Keratinocyte (primary cell): ENCODE measurements around the gene HACE1. TPM values are rescaled to one million over a fixed set of nuclear protein-coding genes. Genes with fewer than 3 reads are reported as not detected.

Experiments
- DNase-seq: peaks from one replicate; pipeline ENCODE4 v3.0.0-alpha.2; 2011; ENCODE audit warnings: low read depth, missing footprints, low spot score
- FAIRE-seq: peaks from 2 replicates; lab custom pipeline; 2011; peaks lifted over from hg19 to GRCh38; lab: Jason Lieb, UNC
- H2AFZ ChIP-seq: 2 replicates; pipeline ENCODE4 v1.6.0; 2012; ENCODE audit warnings: low read length, control low read depth, inconsistent platforms; ENCODE audit not compliant: control insufficient read depth
- H3K27ac ChIP-seq: 2 replicates; pipeline ENCODE4 v1.5.1; 2011; ENCODE audit warnings: low read length; ENCODE audit not compliant: control insufficient read depth, insufficient read depth
- H3K27me3 ChIP-seq: 3 replicates; pipeline ENCODE4 v1.6.0; 2011; ENCODE audit warnings: low read length; ENCODE audit not compliant: control insufficient read depth, insufficient read depth; ENCODE audit errors: extremely low read depth
- H3K36me3 ChIP-seq, 2 experiments: 2 replicates in 1 of 2; 3 replicates in 1 of 2; pipeline ENCODE4 v1.5.1; 2011; ENCODE audit warnings: low read length in 2 of 2, mild to moderate bottlenecking in 1 of 2; ENCODE audit not compliant: control insufficient read depth in 2 of 2, insufficient read depth in 2 of 2; ENCODE audit errors: extremely low read depth in 1 of 2
- H3K4me1 ChIP-seq: 3 replicates; pipeline ENCODE4 v1.5.1; 2011; ENCODE audit warnings: low read length; ENCODE audit not compliant: control insufficient read depth, insufficient read depth; ENCODE audit errors: extremely low read depth
- H3K4me2 ChIP-seq: 3 replicates; pipeline ENCODE4 v1.6.0; 2011; ENCODE audit warnings: low read depth, low read length; ENCODE audit not compliant: control insufficient read depth, insufficient read depth; ENCODE audit errors: extremely low read depth
- H3K4me3 ChIP-seq, 3 experiments: fragments of 200-600 bp in 1 of 3; sonication (generic) in 1 of 3; 2 replicates in 2 of 3; 3 replicates in 1 of 3; pipeline ENCODE4 v1.5.1; 2011 to 2016; ENCODE audit warnings: low read length in 3 of 3, mild to moderate bottlenecking in 3 of 3, control low read depth in 2 of 3, inconsistent platforms in 1 of 3, low read depth in 1 of 3, mixed read lengths in 1 of 3, mixed run types in 1 of 3, moderate library complexity in 1 of 3; ENCODE audit not compliant: control insufficient read depth in 2 of 3, insufficient read depth in 2 of 3; ENCODE audit errors: extremely low read depth in 1 of 3
- H3K79me2 ChIP-seq: 2 replicates; pipeline ENCODE4 v1.6.0; 2012; ENCODE audit warnings: low read length; ENCODE audit not compliant: control insufficient read depth, insufficient read depth
- H3K9ac ChIP-seq: 3 replicates; pipeline ENCODE4 v1.6.0; 2011; ENCODE audit warnings: low read length; ENCODE audit not compliant: control insufficient read depth, insufficient read depth; ENCODE audit errors: extremely low read depth
- H3K9me1 ChIP-seq: 3 replicates; pipeline ENCODE4 v1.6.0; 2011; ENCODE audit warnings: low read length; ENCODE audit not compliant: control insufficient read depth, insufficient read depth; ENCODE audit errors: extremely low read depth
- H3K9me3 ChIP-seq: 2 replicates; pipeline ENCODE4 v1.5.1; 2012; ENCODE audit warnings: low read depth, low read length; ENCODE audit not compliant: control insufficient read depth
- H4K20me1 ChIP-seq: 3 replicates; pipeline ENCODE4 v1.6.0; 2011; ENCODE audit warnings: low read length; ENCODE audit not compliant: control insufficient read depth, insufficient read depth; ENCODE audit errors: extremely low read depth
- EZH2 ChIP-seq: IDR thresholded peaks from one replicate; pipeline ENCODE4 v1.6.1; 2012; ENCODE audit warnings: inconsistent platforms, mild to moderate bottlenecking, low read length, moderate library complexity
- dilution Hi-C: fragments of 300-500 bp; cut with MboI; formaldehyde crosslinking; loops from one replicate; pipeline ENCODE4 v1.7.0; 2020; ENCODE audit warnings: low sequenced_read_pairs; ENCODE audit not compliant: extremely low pct_ligation_motif_present
- polyA plus RNA-seq, 5 experiments: library from polyadenylated mRNA; depleted of rRNA in 3 of 5; stranded (reverse) in 3 of 5; stranded (forward) in 1 of 5; unstranded in 1 of 5; fragments of >200 nt; gene quantifications; 1 replicate in 1 of 5; 2 replicates in 3 of 5; 3 replicates in 1 of 5; pipeline versions ENCODE4 v1.2.1 to v1.2.3, GENCODE V29; 2011 to 2012; ENCODE audit warnings: missing spikeins in 2 of 5, low read depth in 1 of 5, low replicate concordance in 1 of 5
- TF ChIP-seq, protein P1 (sequence below), 3 experiments: IDR thresholded peaks in 1 of 3; conservative IDR thresholded peaks in 1 of 3; optimal IDR thresholded peaks in 1 of 3; 2 replicates in 2 of 3; 3 replicates in 1 of 3; pipeline versions ENCODE3 to v1.5.1; 2011; ENCODE audit warnings: low read length in 3 of 3, mild to moderate bottlenecking in 3 of 3, moderate library complexity in 2 of 3, control low read depth in 1 of 3, inconsistent platforms in 1 of 3; ENCODE audit not compliant: insufficient read depth in 2 of 3; ENCODE audit errors: extremely low read depth in 1 of 3

HACE1 gene
- polyA plus RNA-seq, 1 donor (not counting 4 experiments of a cell fraction or from before 2014, with no cell fraction given) = 7.4 TPM

DNA sequence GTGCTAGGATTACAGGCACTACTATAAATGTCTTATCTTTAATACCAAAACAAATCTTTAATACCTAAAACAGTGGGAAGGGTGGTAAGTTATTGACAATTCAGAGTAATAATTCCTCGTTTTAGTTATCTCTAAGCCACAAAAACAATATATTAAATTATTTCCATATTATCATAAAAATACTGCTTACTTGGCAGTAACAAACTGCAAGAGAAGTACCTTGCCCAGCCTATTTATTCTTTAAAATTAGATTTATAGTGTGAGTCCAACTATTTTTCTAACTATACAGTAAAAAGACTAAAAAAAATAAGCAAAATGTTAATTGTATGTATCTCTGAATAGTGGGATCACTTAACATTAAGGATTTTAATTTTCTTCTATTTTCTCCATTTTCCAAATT lies 123.2 kb downstream of the HACE1 start:
- Histone ChIP-seq H4K20me1 (no peaks in the 10 kb centered on the region), H3K9me1 (no peaks in the 10 kb centered on the region), H3K4me1 (no peaks in the 10 kb centered on the region), H3K27me3 (no peaks in the 10 kb centered on the region), H3K9me3 (no peaks in the 10 kb centered on the region), H3K79me2 (no peaks in the 10 kb centered on the region), H3K4me3 (no peak overlapping the region), H2AFZ (no peak overlapping the region), H3K27ac (no peak overlapping the region), H3K36me3 (no peaks in the 10 kb centered on the region), H3K4me2 (no peak overlapping the region), H3K9ac (no peak overlapping the region)
- DNase-seq = no peak
- TF ChIP-seq, protein P1, sequence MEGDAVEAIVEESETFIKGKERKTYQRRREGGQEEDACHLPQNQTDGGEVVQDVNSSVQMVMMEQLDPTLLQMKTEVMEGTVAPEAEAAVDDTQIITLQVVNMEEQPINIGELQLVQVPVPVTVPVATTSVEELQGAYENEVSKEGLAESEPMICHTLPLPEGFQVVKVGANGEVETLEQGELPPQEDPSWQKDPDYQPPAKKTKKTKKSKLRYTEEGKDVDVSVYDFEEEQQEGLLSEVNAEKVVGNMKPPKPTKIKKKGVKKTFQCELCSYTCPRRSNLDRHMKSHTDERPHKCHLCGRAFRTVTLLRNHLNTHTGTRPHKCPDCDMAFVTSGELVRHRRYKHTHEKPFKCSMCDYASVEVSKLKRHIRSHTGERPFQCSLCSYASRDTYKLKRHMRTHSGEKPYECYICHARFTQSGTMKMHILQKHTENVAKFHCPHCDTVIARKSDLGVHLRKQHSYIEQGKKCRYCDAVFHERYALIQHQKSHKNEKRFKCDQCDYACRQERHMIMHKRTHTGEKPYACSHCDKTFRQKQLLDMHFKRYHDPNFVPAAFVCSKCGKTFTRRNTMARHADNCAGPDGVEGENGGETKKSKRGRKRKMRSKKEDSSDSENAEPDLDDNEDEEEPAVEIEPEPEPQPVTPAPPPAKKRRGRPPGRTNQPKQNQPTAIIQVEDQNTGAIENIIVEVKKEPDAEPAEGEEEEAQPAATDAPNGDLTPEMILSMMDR (optimal IDR thresholded peaks at IDR 0.05 in 1 of 3, IDR thresholded peaks at IDR 0.05 in 1 of 3, conservative IDR thresholded peaks at IDR 0.05 in 1 of 3; ENCODE audit: extremely low read depth in 1 of 3, insufficient read depth in 2 of 3, low read length in 3 of 3) = no peak
- no peak for TF ChIP-seq EZH2
- dilution Hi-C loops = no loop called here
- no peak for FAIRE-seq

GRCh38 chr6:104730450-104730849 lies 129.3 kb downstream of the HACE1 start:
- no peak overlapping the region for H3K4me3 ChIP-seq
- H3K27me3 ChIP-seq = no peaks in the 10 kb centered on the region
- no peak overlapping the region for H3K9ac ChIP-seq
- H3K4me2 ChIP-seq = no peak overlapping the region
- no peak for DNase-seq
- no peaks in the 10 kb centered on the region for H4K20me1 ChIP-seq
- TF ChIP-seq EZH2 = no peak
- TF ChIP-seq, protein P1 (optimal IDR thresholded peaks at IDR 0.05 in 1 of 3, IDR thresholded peaks at IDR 0.05 in 1 of 3, conservative IDR thresholded peaks at IDR 0.05 in 1 of 3; ENCODE audit: extremely low read depth in 1 of 3, insufficient read depth in 2 of 3, low read length in 3 of 3) = no peak
- H3K79me2 ChIP-seq = no peaks in the 10 kb centered on the region
- no peak for FAIRE-seq
- no peaks in the 10 kb centered on the region for H3K36me3 ChIP-seq
- no peaks in the 10 kb centered on the region for H3K9me3 ChIP-seq
- no peaks in the 10 kb centered on the region for H3K4me1 ChIP-seq
- H3K9me1 ChIP-seq = no peaks in the 10 kb centered on the region
- H2AFZ ChIP-seq = no peak overlapping the region
- dilution Hi-C loops = no loop called here
- no peak overlapping the region for H3K27ac ChIP-seq
